KMS-11 (cell line): ENCODE results near the gene RXFP4.

ENCODE experiments used
- H2AFZ ChIP-seq: fragments of 200-600 bp; sonication (generic); 2 replicates; pipeline ENCODE4 v1.6.1; 2016; ENCODE audit warnings: antibody characterized with exemption, mixed run types, low read depth
- H3K27ac ChIP-seq: fragments of 200-600 bp; sonication (generic); 2 replicates; pipeline ENCODE4 v1.6.1; 2016; ENCODE audit warnings: mild to moderate bottlenecking, mixed run types
- H3K27me3 ChIP-seq: fragments of 200-600 bp; sonication (generic); 2 replicates; pipeline ENCODE4 v1.6.1; 2017; ENCODE audit warnings: mild to moderate bottlenecking, low read depth, mixed run types, moderate library complexity; ENCODE audit not compliant: insufficient read depth
- H3K36me3 ChIP-seq: fragments of 200-600 bp; sonication (generic); 2 replicates; pipeline ENCODE4 v1.6.1; 2017; ENCODE audit warnings: mild to moderate bottlenecking, mixed run types; ENCODE audit not compliant: insufficient read depth
- H3K4me1 ChIP-seq: fragments of 200-600 bp; sonication (generic); 2 replicates; pipeline ENCODE4 v1.6.1; 2016; ENCODE audit warnings: mild to moderate bottlenecking, low read depth, mixed run types; ENCODE audit not compliant: poor library complexity, severe bottlenecking
- H3K4me2 ChIP-seq: fragments of 200-600 bp; sonication (generic); 2 replicates; pipeline ENCODE4 v1.7.0; 2016; ENCODE audit warnings: mild to moderate bottlenecking, mixed run types
- H3K4me3 ChIP-seq: fragments of 200-600 bp; sonication (generic); IDR thresholded peaks from 2 replicates; pipeline ENCODE4 v1.6.1; 2017; ENCODE audit warnings: low read depth, low read length, mixed read lengths; ENCODE audit not compliant: insufficient read depth
- H3K79me2 ChIP-seq: fragments of 200-600 bp; sonication (generic); 2 replicates; pipeline ENCODE4 v1.6.1; 2016; ENCODE audit warnings: low read depth, mixed run types; ENCODE audit not compliant: insufficient read depth
- H3K9ac ChIP-seq: fragments of 200-600 bp; sonication (generic); 2 replicates; pipeline ENCODE4 v1.6.1; 2016; ENCODE audit warnings: mild to moderate bottlenecking, mixed run types
- H4K20me1 ChIP-seq: fragments of 200-600 bp; sonication (generic); 2 replicates; pipeline ENCODE4 v1.6.1; 2016; ENCODE audit warnings: mild to moderate bottlenecking, mixed run types; ENCODE audit not compliant: insufficient read depth
- TF ChIP-seq, protein P1 (sequence below): fragments of 200-600 bp; sonication (generic); conservative IDR thresholded peaks from 2 replicates; pipeline ENCODE4 v1.6.1; 2017; ENCODE audit warnings: low read depth, mild to moderate bottlenecking, antibody characterized with exemption, low read length, moderate library complexity, mixed read lengths

RXFP4 gene

DNA sequence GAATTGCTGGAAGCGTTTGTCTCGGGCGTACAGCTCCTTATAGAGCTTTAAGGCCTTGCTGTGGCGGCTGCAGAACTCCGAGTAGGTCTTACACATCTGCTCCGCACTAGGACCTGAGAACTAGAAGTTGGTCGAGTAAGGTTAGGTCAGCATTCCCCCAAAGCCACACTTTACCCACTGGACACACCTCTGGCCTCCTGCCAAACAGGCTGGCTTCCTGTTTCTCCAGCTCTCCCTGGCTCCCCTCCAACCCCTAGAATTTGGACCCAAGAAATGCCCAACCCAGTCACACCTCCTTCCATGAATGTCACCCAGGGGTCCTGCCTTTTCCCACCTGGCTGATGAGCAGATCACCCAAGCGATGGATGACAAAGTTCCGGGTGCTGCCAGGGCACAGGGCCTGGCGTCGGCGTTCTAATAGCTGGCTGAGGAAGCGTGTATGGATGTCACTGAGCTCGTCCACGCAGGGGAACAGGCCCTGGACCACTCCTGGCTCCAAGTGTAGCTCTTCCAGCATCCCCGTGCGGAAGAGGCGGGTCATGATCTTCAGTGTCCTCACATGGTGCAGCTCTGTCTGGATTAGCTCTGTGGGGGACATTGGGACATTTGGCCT, 21.3 kb downstream of the RXFP4 start:
- H3K4me2 ChIP-seq: no peak overlapping the region
- peaks cover 37% of the 10 kb centered on the region; the same call in 1 of the 2 replicates for H3K79me2 ChIP-seq
- H3K36me3 ChIP-seq: peaks cover 72% of the 10 kb centered on the region
- H3K27me3 ChIP-seq: no peaks in the 10 kb centered on the region
- H3K27ac ChIP-seq: no peak overlapping the region
- no peak overlapping the region for H3K4me3 ChIP-seq
- no peak overlapping the region for H2AFZ ChIP-seq
- H4K20me1 ChIP-seq: 0 out of 2 replicates have a peak, but pooled peaks cover under 1% of the 10 kb centered on the region
- no peak overlapping the region for H3K9ac ChIP-seq
- H3K4me1 ChIP-seq: peaks cover 22% of the 10 kb centered on the region
- TF ChIP-seq, protein P1, sequence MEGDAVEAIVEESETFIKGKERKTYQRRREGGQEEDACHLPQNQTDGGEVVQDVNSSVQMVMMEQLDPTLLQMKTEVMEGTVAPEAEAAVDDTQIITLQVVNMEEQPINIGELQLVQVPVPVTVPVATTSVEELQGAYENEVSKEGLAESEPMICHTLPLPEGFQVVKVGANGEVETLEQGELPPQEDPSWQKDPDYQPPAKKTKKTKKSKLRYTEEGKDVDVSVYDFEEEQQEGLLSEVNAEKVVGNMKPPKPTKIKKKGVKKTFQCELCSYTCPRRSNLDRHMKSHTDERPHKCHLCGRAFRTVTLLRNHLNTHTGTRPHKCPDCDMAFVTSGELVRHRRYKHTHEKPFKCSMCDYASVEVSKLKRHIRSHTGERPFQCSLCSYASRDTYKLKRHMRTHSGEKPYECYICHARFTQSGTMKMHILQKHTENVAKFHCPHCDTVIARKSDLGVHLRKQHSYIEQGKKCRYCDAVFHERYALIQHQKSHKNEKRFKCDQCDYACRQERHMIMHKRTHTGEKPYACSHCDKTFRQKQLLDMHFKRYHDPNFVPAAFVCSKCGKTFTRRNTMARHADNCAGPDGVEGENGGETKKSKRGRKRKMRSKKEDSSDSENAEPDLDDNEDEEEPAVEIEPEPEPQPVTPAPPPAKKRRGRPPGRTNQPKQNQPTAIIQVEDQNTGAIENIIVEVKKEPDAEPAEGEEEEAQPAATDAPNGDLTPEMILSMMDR: no peak

DNA sequence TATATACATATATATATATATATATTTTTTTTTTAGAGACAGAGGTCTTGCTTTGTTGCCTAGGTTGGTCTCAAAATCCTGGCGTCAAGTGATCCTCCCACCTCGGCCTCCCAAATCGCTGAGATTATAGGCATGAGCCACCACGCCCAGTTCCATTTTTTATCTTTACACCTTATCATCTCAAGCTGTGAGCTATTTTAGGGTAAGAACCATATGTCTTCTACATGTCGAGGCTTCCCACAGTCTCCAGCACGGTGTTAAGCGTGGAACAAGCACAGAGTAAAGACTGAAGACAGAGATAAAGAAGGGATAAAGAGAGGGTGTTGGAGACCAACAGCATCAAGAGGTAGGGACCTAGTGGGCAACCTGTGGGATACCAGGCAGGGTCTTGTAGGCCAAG, 22.8 kb downstream of the RXFP4 start:
- peaks cover 22% of the 10 kb centered on the region for H3K4me1 ChIP-seq

DNA sequence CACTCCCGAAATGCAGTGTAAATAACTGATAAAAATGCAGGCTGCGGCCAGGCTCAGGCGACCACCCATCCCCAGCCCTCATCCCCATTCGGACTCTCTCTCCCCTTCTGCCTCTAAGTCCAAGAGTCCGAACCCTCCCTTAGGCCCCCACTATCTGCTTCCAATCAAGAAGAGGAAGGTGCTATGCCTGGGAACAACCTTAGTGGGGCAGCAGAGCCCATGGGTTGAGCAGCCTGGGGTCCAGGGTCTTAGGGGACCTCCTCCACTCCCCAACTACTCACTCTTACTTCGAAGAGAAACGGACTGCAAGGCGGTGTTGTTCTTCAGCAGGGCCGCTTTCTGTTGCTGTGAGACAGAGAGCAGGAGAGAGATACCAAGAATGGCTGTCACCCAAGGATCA, 24.7 kb downstream of the RXFP4 start:
- Histone ChIP-seq H3K27me3 (no peaks in the 10 kb centered on the region), H3K79me2 (peaks cover 62% of the 10 kb centered on the region), H3K36me3 (peaks cover 66% of the 10 kb centered on the region), H3K9ac (no peak overlapping the region), H3K4me2 (no peak overlapping the region), H3K4me1 (peaks cover 27% of the 10 kb centered on the region), H4K20me1 (peaks cover 23% of the 10 kb centered on the region), H3K4me3 (no peak overlapping the region), H2AFZ (no peak overlapping the region), H3K27ac (no peak overlapping the region)
- TF ChIP-seq, protein P1: peak; percentile 53; the same call in 1 of the 2 replicates

More for the DNA sequence above, 22.8 kb downstream of the RXFP4 start:
- H3K4me3 ChIP-seq: no peak overlapping the region
- no peak overlapping the region for H3K4me2 ChIP-seq
- H3K27me3 ChIP-seq: no peaks in the 10 kb centered on the region
- no peak overlapping the region for H2AFZ ChIP-seq
- H3K79me2 ChIP-seq: peaks cover 46% of the 10 kb centered on the region; the same call in 1 of the 2 replicates
- no peak overlapping the region for H3K27ac ChIP-seq
- TF ChIP-seq, protein P1: no peak
- H4K20me1 ChIP-seq: peaks cover 13% of the 10 kb centered on the region
- H3K36me3 ChIP-seq: peaks cover 76% of the 10 kb centered on the region
- no peak overlapping the region for H3K9ac ChIP-seq

DNA sequence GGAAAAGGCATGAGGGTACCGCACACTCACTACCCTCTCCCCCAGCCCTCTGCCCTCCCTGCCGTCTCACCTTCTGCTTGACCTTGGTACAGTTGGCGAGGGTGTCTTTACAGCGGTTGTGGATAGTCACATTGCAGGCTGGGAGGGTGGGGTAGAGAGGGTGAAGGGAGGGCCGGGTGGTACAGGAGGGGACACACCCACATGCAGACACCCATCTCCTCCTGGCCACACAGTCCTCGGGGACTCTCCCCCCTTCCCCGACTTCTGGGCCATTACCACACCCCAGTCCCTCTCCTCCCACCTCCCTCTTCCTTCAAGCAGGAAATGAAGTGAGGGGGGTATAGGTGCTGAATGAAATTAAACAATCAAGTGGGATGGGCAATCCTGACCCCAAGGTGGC, 25.3 kb downstream of the RXFP4 start:
- Histone ChIP-seq H3K36me3 (peaks cover 60% of the 10 kb centered on the region), H4K20me1 (peaks cover 29% of the 10 kb centered on the region), H3K27ac (no peak overlapping the region), H3K4me3 (no peak overlapping the region), H2AFZ (no peak overlapping the region), H3K27me3 (no peaks in the 10 kb centered on the region), H3K9ac (no peak overlapping the region), H3K79me2 (peaks cover 68% of the 10 kb centered on the region), H3K4me1 (peaks cover 32% of the 10 kb centered on the region), H3K4me2 (no peak overlapping the region)
- TF ChIP-seq, protein P1: no peak
